Kidney epithelial cell (primary cell): ENCODE measurements around the gene TBC1D25. TPM values are rescaled to one million over a fixed set of nuclear protein-coding genes. Genes with fewer than 3 reads are reported as not detected.

Experiments used
- DNase-seq: peaks from one replicate; pipeline ENCODE4 v3.0.0-alpha.2; 2010; ENCODE audit warnings: low read depth
- H3K27me3 ChIP-seq: 2 replicates; pipeline ENCODE4 v1.6.0; 2011; ENCODE audit warnings: low read length; ENCODE audit not compliant: control insufficient read depth, insufficient read depth
- H3K36me3 ChIP-seq: 2 replicates; pipeline ENCODE4 v1.5.1; 2011; ENCODE audit warnings: low read length; ENCODE audit not compliant: control insufficient read depth, insufficient read depth
- H3K4me3 ChIP-seq: 2 replicates; pipeline ENCODE4 v1.5.1; 2011; ENCODE audit warnings: low read depth, mild to moderate bottlenecking, control low read depth, low read length
- total RNA-seq: library from RNA; depleted of rRNA; stranded (reverse); fragments of >200 nt; gene quantifications from 2 replicates; pipeline ENCODE4 v1.2.3, GENCODE V29; 2015
- TF ChIP-seq, protein P1 (sequence below): IDR thresholded peaks from 2 replicates; pipeline ENCODE4 v1.5.1; 2011; ENCODE audit warnings: mild to moderate bottlenecking, moderate library complexity, low read length, control low read depth, inconsistent platforms; ENCODE audit not compliant: insufficient read depth, poor library complexity, severe bottlenecking

Gene TBC1D25
- total RNA-seq, 1 donor from 2014 or later: 6.6 TPM

DNA sequence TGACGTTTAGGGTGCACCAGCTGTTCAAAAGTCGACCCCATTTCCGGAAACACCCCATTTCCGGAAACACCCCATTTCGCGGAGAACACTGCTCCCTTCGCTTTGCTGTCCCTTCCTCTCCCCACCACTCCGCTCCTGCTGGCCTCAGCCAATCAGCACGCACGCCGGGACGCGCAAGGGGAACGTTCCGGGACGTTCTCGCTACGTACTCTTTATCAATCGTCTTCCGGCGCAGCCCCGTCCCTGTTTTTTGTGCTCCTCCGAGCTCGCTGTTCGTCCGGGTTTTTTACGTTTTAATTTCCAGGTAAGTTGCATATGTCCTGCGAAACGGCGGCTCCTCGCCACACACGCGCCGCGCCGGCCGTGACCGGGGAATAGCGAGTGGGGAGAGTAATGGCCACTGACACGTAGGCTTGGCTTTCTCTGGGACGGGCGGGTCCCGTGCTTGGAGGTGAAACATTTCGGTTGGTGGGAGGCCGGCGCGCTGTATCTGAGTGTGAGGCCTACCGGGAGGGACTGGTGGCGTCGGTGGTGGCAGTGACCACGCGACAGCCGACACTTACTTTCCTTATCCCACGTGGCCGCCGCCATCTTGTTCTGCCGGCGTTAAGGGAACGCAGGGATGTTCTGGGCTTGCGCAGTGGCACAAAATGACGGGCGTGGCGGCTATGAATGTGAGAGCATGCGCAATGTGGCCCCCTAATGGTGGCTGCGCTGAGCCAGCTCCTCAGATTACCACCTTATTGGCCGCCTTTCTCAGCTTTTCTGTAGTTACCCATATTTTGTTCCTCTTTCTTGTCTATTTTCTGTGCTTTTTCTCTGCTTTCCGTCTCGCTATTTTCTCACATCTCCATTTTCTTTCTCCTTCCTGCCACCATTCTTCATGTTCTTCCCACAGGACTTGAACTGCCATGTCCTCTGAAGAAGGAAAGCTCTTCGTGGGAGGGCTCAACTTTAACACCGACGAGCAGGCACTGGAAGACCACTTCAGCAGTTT lies 35.1 kb downstream of the TBC1D25 start, which contains the start of gene RBM3:
RBM3 (plus strand) TSS at position 215 of the 997 bp plus-strand sequence; CDS start at position 912, 697 bp downstream.
- no peaks in the 10 kb centered on the region for H3K36me3 ChIP-seq
- H3K27me3 ChIP-seq: no peaks in the 10 kb centered on the region
- peak; percentile 61 for DNase-seq
- TF ChIP-seq, protein P1, sequence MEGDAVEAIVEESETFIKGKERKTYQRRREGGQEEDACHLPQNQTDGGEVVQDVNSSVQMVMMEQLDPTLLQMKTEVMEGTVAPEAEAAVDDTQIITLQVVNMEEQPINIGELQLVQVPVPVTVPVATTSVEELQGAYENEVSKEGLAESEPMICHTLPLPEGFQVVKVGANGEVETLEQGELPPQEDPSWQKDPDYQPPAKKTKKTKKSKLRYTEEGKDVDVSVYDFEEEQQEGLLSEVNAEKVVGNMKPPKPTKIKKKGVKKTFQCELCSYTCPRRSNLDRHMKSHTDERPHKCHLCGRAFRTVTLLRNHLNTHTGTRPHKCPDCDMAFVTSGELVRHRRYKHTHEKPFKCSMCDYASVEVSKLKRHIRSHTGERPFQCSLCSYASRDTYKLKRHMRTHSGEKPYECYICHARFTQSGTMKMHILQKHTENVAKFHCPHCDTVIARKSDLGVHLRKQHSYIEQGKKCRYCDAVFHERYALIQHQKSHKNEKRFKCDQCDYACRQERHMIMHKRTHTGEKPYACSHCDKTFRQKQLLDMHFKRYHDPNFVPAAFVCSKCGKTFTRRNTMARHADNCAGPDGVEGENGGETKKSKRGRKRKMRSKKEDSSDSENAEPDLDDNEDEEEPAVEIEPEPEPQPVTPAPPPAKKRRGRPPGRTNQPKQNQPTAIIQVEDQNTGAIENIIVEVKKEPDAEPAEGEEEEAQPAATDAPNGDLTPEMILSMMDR: peak; percentile 23
- peak within 1 kb of the TSS; percentile 67 for H3K4me3 ChIP-seq

DNA sequence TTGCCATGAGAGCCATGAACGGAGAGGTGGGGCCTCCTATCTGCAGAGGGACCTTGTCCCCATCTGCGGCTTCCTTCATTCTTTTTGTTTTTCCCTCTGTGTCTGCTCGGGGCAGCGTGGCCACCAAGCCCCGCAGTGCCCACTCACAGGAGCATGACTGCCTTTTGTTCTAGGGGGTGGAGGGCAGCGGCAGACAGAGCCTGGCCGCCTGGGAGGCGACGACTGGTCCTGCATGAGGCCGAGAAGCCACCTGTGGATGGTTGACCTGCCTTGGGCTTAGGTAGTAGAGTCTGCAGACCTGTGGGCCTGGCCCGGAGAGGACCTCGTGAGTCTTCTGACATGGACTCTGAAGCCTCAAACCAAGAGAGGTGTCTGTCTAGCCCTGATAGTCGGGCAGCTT lies 36.1 kb downstream of the TBC1D25 start:
- no peaks in the 10 kb centered on the region for H3K36me3 ChIP-seq
- no peak for DNase-seq
- H3K4me3 ChIP-seq: peak overlapping the region; percentile 67
- TF ChIP-seq, protein P1: no peak
- H3K27me3 ChIP-seq: no peaks in the 10 kb centered on the region

DNA sequence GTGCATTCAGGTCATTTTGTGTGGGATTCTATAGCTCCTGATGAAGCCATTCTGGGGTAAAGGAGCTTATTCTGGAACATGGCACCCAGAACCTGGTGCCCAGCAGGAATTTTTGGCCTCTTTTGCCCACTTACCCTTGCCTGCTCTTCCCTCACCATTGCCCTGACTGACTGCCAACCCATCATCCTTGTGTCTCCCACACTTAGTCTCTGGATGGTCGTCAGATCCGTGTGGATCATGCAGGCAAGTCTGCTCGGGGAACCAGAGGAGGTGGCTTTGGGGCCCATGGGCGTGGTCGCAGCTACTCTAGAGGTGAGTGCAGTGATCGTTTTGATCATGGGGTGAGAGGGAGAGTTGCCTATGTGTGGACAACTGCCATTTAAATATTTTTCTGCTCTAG lies 36.6 kb downstream of the TBC1D25 start:
- TF ChIP-seq, protein P1: no peak
- Histone ChIP-seq H3K27me3 (no peaks in the 10 kb centered on the region), H3K4me3 (peak overlapping the region; percentile 67), H3K36me3 (no peaks in the 10 kb centered on the region)
- DNase-seq: no peak

DNA sequence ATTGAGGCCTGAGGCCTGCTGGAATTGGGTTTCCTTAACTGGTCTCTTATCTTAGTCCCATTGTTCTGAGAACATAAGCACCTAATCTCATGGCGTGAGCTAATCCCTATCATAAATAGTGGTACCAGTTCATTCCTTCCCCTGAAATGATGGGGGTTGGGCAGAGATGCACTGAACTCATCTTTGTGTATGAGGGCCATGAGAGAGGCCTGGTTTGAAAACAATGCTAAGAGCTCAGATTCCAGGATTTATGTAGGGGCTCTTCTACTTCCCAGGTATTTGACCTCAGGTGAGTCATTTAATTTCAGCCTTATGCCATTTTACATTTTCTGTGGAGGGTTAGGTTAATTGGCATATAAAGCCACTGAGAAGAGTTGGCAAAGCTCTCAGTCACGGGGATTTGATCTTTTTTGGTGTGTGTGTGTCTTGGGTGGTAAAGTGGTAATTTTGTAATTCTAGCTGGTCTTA lies 39.2 kb downstream of the TBC1D25 start:
- no peaks in the 10 kb centered on the region for H3K36me3 ChIP-seq
- H3K4me3 ChIP-seq: no peak overlapping the region
- no peak for DNase-seq
- TF ChIP-seq, protein P1: no peak
- H3K27me3 ChIP-seq: no peaks in the 10 kb centered on the region

DNA sequence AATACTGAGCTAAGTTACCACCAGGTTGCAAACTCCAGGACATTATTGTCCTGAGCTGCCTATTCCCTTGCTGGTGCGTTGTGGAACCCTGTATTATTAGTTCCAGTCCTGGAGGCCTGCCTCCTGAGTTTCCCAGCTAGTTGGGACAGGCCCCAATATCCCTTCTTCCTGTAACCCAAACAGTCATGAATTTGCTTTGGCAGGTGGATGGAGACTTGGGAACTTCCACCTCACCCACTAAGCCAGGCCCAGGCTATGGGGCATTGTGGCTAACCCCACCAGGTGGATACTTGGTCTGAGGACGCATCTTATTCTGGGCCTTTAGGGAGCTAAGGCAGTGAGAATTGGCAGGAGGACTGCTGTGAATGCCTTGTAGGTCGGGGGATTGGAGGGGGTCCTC lies 39.7 kb downstream of the TBC1D25 start:
- Histone ChIP-seq H3K27me3 (no peaks in the 10 kb centered on the region), H3K4me3 (no peak overlapping the region), H3K36me3 (no peaks in the 10 kb centered on the region)
- DNase-seq: no peak
- TF ChIP-seq, protein P1: no peak
